GM08714 (cell line): ENCODE measurements around the gene DGCR6L.
A peak's percentile ranks its signal among the peaks of the same experiment; 100 is the strongest.
"Not testable (repeated sequence)": the region's sequence is repeated elsewhere in the genome, so short reads cannot be mapped to it uniquely, and the experiment has no call there.

Experiments used
- H3K4me3 ChIP-seq: fragments of 200-500 bp; sonication (Bioruptor generic); 2 replicates; pipeline ENCODE4 v1.5.1; 2014; ENCODE audit warnings: mild to moderate bottlenecking, low read length, inconsistent platforms
- ZNF274 ChIP-seq: IDR thresholded peaks from 2 replicates; pipeline ENCODE4 v1.6.1; 2012; ENCODE audit warnings: mild to moderate bottlenecking, low read depth, low read length

The DGCR6L gene

GRCh38 chr22:20325996-20326395 lies 6.1 kb upstream of the DGCR6L start:
- H3K4me3 ChIP-seq, result not testable (repeated sequence)

- TF ChIP-seq ZNF274, result no peak
- no peak overlapping the region for H3K4me3 ChIP-seq
Measured at GRCh38 chr22:20324139-20324516, 4.3 kb upstream of the DGCR6L start.

GRCh38 chr22:20321552-20322211 lies 1.8 kb upstream of the DGCR6L start:
- H3K4me3 ChIP-seq, result not testable (repeated sequence)

GRCh38 chr22:20320659-20321551 lies 1.0 kb upstream of the DGCR6L start:
- peak overlapping the region; percentile 99 for H3K4me3 ChIP-seq

- H3K4me3 ChIP-seq, result peak overlapping the region; percentile 99
- TF ChIP-seq ZNF274, result no peak
Measured at GRCh38 chr22:20319041-20319744, 667 bp downstream of the DGCR6L start.

- not testable (repeated sequence) for H3K4me3 ChIP-seq
Measured at GRCh38 chr22:20318043-20318688, 1.7 kb downstream of the DGCR6L start.

- H3K4me3 ChIP-seq, result not testable (repeated sequence)
Measured at GRCh38 chr22:20317402-20318042, 2.3 kb downstream of the DGCR6L start.

GRCh38 chr22:20316844-20317401 lies 2.9 kb downstream of the DGCR6L start:
- TF ChIP-seq ZNF274, result no peak
- no peak overlapping the region for H3K4me3 ChIP-seq

- no peak overlapping the region for H3K4me3 ChIP-seq
- TF ChIP-seq ZNF274, result no peak
Measured at GRCh38 chr22:20316217-20316843, 3.5 kb downstream of the DGCR6L start.

GRCh38 chr22:20315337-20316216 lies 4.3 kb downstream of the DGCR6L start:
- no peak for TF ChIP-seq ZNF274
- no peak overlapping the region for H3K4me3 ChIP-seq

GRCh38 chr22:20314741-20315336 lies 5.0 kb downstream of the DGCR6L start:
- H3K4me3 ChIP-seq, result not testable (repeated sequence)

GRCh38 chr22:20314206-20314605 lies 5.7 kb downstream of the DGCR6L start:
- H3K4me3 ChIP-seq, result not testable (repeated sequence)

- H3K4me3 ChIP-seq, result not testable (repeated sequence)
Measured at GRCh38 chr22:20313306-20314077, 6.4 kb downstream of the DGCR6L start.
